Natural killer cell (primary cell): ENCODE results near the gene KIAA1671. TPM values are rescaled to one million over a fixed set of nuclear protein-coding genes. Genes with fewer than 3 reads are reported as not detected.

ENCODE experiments used
- ATAC-seq, 3 donors: fragments of 150-1000 bp in 2 of 3; fragments of 200-7000 bp in 1 of 3; cut with Tn5 transposase; 1 replicate in 1 of 3; 2 replicates in 2 of 3; pipeline ENCODE4 v1.10.0; 2021; ENCODE audit warnings: mild to moderate bottlenecking in 2 of 3, moderate library complexity in 2 of 3
- DNase-seq, 2 donors: peaks; one replicate each; pipeline versions ENCODE4 v3.0.0 to v3.0.0-alpha.2; 2013 to 2021; ENCODE audit warnings: mixed read lengths in 1 of 2
- H3K27ac ChIP-seq: one replicate; pipeline ENCODE4 v1.5.1; 2013; ENCODE audit warnings: mild to moderate bottlenecking, low read length
- H3K27me3 ChIP-seq: one replicate; pipeline ENCODE4 v1.6.1; 2013; ENCODE audit warnings: low read length; ENCODE audit not compliant: control insufficient read depth, insufficient read depth
- H3K36me3 ChIP-seq: one replicate; pipeline ENCODE4 v1.6.1; 2013; ENCODE audit warnings: low read length; ENCODE audit not compliant: control insufficient read depth, insufficient read depth
- H3K4me1 ChIP-seq: one replicate; pipeline ENCODE4 v1.6.1; 2013; ENCODE audit warnings: low read length; ENCODE audit not compliant: control insufficient read depth, insufficient read depth
- H3K4me3 ChIP-seq: one replicate; pipeline ENCODE4 v1.5.1; 2013; ENCODE audit warnings: low read length
- H3K9me3 ChIP-seq: one replicate; pipeline ENCODE4 v1.6.1; 2013; ENCODE audit warnings: low read length; ENCODE audit not compliant: control insufficient read depth, insufficient read depth
- H3K27ac Mint-ChIP-seq, 2 donors: one replicate each; pipeline ENCODE4 v1.8.0; 2022; ENCODE audit warnings: mild to moderate bottlenecking in 2 of 2, mixed read lengths in 2 of 2, moderate library complexity in 1 of 2
- H3K27me3 Mint-ChIP-seq, 2 donors: one replicate each; pipeline ENCODE4 v1.8.0; 2022; ENCODE audit warnings: low read depth in 2 of 2, mixed read lengths in 2 of 2
- H3K36me3 Mint-ChIP-seq: one replicate; pipeline ENCODE4 v1.8.0; 2022; ENCODE audit warnings: mixed read lengths
- H3K4me1 Mint-ChIP-seq, 2 donors: one replicate each; pipeline ENCODE4 v1.8.0; 2022; ENCODE audit warnings: mixed read lengths in 2 of 2
- H3K4me3 Mint-ChIP-seq: one replicate; pipeline ENCODE4 v1.8.0; 2022; ENCODE audit warnings: mild to moderate bottlenecking, moderate library complexity, mixed read lengths
- H3K9me3 Mint-ChIP-seq, 2 donors: one replicate each; pipeline ENCODE4 v1.8.0; 2022; ENCODE audit warnings: mixed read lengths in 2 of 2
- CTCF ChIP-seq: fragments of 200-600 bp; IDR thresholded peaks from one replicate; pipeline ENCODE4 v1.8.0; 2022; ENCODE audit warnings: antibody characterized with exemption
- WGBS: methylation state at CpG from one replicate; pipeline ENCODE4 v1.1.7; 2013; ENCODE audit warnings: missing lambda C conversion rate; ENCODE audit not compliant: insufficient coverage; 5-methylcytosine and 5-hydroxymethylcytosine counted together
- intact Hi-C: fragments of 100-400 bp; cut with micrococcal nuclease; formaldehyde crosslinking; loops from one replicate; pipeline ENCODE4 v1.14.2; 2022
- total RNA-seq, 4 donors: library from RNA; stranded (reverse); fragments of 120-200 nt in 1 of 4; gene quantifications; one replicate each; pipeline versions ENCODE4 v1.2.3 to v1.2.4, GENCODE V29; 2013 to 2022

Gene KIAA1671
- total RNA-seq, 3 donors from 2014 or later (not counting 1 experiment from before 2014, with no cell fraction given) = 3.6 to 24.0 (median 7.3) TPM

- DNase-seq = no peak
- no peaks in the 10 kb centered on the region for H3K36me3 Mint-ChIP-seq
- H3K27ac ChIP-seq = no peak overlapping the region
- H3K9me3 ChIP-seq = no peaks in the 10 kb centered on the region
- ATAC-seq = no peak
- no peaks in the 10 kb centered on the region for H3K4me1 Mint-ChIP-seq
- no peaks in the 10 kb centered on the region for H3K4me1 ChIP-seq
- TF ChIP-seq CTCF = no peak
- intact Hi-C loops = no loop called here
- 64% methylated on average over 3 of the region's 3 CpGs for WGBS
- H3K36me3 ChIP-seq = no peaks in the 10 kb centered on the region
- H3K27ac Mint-ChIP-seq = no peak overlapping the region
- H3K9me3 Mint-ChIP-seq = no peaks in the 10 kb centered on the region
- no peak overlapping the region for H3K4me3 Mint-ChIP-seq
- no peak overlapping the region for H3K4me3 ChIP-seq
- H3K27me3 ChIP-seq = no peaks in the 10 kb centered on the region
- peaks cover 0 to 5% of the 10 kb centered on the region in 2 donors for H3K27me3 Mint-ChIP-seq
Observed at GRCh38 chr22:25120093-25120561, 167.6 kb downstream of the KIAA1671 start.

DNA sequence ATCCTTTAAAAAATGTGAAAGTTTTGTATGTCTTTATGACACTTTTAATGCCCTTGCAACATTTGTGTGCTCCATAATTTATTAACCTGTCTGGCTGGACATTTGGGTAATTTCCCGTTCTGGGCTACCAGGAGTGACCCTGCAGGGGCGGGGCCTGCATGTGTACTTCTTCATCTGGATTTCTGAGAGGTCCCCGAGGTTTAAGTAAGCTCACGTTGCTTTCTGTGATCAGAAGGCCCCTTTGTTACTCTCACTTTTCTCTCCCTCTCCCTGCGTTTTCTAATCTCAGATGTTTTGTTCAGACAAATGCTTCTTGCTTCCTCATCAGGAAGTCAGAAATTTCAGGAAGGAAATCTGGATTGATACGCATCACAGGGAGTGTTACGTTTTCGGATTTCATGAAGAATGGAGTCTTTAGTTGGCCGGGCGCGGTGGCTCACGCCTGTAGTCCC is 168.3 kb downstream of the KIAA1671 start:
- intact Hi-C loops = no loop called here
- no peaks in the 10 kb centered on the region for H3K4me1 ChIP-seq
- 44% methylated on average over 12 of the region's 12 CpGs for WGBS
- Mint-ChIP-seq H3K36me3 (no peaks in the 10 kb centered on the region), H3K9me3 (no peaks in the 10 kb centered on the region), H3K4me3 (no peak overlapping the region), H3K4me1 (no peaks in the 10 kb centered on the region), H3K27ac (no peak overlapping the region), H3K27me3 (peaks cover 0 to 5% of the 10 kb centered on the region in 2 donors)
- no peaks in the 10 kb centered on the region for H3K9me3 ChIP-seq
- H3K36me3 ChIP-seq = no peaks in the 10 kb centered on the region
- no peak for TF ChIP-seq CTCF
- no peak overlapping the region for H3K4me3 ChIP-seq
- no peak overlapping the region for H3K27ac ChIP-seq
- DNase-seq (no peak), ATAC-seq (no peak)
- H3K27me3 ChIP-seq = no peaks in the 10 kb centered on the region

DNA sequence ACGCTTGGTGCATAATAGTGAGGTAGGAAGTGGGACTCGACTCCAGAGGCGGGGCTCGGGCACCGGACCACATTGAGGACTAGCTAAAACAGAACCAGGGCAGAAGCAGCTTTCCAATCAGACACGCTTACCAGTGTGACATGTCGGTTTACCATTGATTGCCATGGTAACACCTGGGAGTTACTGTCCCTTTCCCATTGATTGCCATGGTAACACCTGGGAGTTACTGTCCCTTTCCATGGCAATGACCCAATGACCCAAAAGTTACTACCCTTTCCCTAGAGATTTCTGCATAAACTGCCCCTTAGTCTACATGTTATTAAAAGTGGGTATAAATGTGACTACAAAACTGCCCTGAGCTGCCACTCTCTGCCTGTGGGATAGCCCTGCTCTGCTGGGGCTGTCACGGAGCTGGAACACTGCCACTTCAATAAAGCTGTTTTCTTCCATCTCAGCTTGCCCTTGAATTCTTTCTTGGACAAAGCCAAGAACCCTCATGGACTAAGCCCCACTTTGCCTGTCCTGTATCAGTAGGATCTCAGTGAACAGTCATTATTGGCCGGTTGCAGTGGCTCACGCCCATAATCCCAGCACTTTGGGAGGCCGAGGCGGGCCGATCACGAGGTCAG is 169.7 kb downstream of the KIAA1671 start:
- no peak overlapping the region for H3K4me3 Mint-ChIP-seq
- 96% methylated on average over 14 of the region's 14 CpGs for WGBS
- Histone ChIP-seq H3K4me3 (no peak overlapping the region), H3K36me3 (no peaks in the 10 kb centered on the region), H3K4me1 (no peaks in the 10 kb centered on the region), H3K9me3 (no peaks in the 10 kb centered on the region), H3K27ac (no peak overlapping the region), H3K27me3 (no peaks in the 10 kb centered on the region)
- no peaks in the 10 kb centered on the region for H3K9me3 Mint-ChIP-seq
- intact Hi-C loops = no loop called here
- no peak for TF ChIP-seq CTCF
- H3K27me3 Mint-ChIP-seq = peaks cover 0 to 5% of the 10 kb centered on the region in 2 donors
- no peaks in the 10 kb centered on the region for H3K4me1 Mint-ChIP-seq
- no peaks in the 10 kb centered on the region for H3K36me3 Mint-ChIP-seq
- DNase-seq (no peak), ATAC-seq (no peak)
- no peak overlapping the region for H3K27ac Mint-ChIP-seq

- H3K36me3 ChIP-seq = no peaks in the 10 kb centered on the region
- H3K4me3 ChIP-seq = no peak overlapping the region
- TF ChIP-seq CTCF = no peak
- no peaks in the 10 kb centered on the region for H3K4me1 ChIP-seq
- no peak for ATAC-seq
- DNase-seq = no peak
- intact Hi-C loops = no loop called here
- H3K27ac ChIP-seq = no peak overlapping the region
- 85% methylated on average over 3 of the region's 3 CpGs for WGBS
- no peaks in the 10 kb centered on the region for H3K9me3 ChIP-seq
- Mint-ChIP-seq H3K27ac (no peak overlapping the region), H3K4me3 (no peak overlapping the region), H3K36me3 (no peaks in the 10 kb centered on the region), H3K27me3 (peaks cover 0 to 5% of the 10 kb centered on the region in 2 donors), H3K9me3 (no peaks in the 10 kb centered on the region), H3K4me1 (no peaks in the 10 kb centered on the region)
- no peaks in the 10 kb centered on the region for H3K27me3 ChIP-seq
Observed at GRCh38 chr22:25123677-25124076, 171.2 kb downstream of the KIAA1671 start.
